ENCODE results near the gene TOPBP1.
"Not testable (repeated sequence)": the region's sequence is repeated elsewhere in the genome, so short reads cannot be mapped to it uniquely, and the experiment has no call there.

TOPBP1 gene

GRCh38 chr3:133661454-133662277 is at the start of gene TOPBP1:
Gene TOPBP1 (minus strand): TSS chr3:133661941. CDS start chr3:133661127, 814 bp downstream.
- DNase-seq: peak; percentile 86

DNA sequence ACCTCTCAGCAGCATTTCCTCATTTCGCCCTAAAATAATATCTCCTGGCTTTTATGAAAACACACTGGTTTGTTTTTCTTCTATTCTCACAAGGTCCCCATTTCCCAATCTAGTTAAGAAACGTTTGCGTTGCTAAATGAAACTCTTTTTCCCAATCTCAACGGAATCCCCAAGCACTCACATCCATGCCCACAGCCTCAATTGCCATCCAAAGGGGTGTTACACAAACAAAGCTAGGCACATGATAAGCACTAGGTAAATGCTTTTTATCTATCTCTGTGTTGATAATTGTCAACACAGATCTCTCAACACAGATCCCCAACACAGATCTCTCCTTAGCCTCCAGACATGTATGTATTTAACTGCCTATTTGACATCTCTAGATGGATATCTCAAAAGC is 49.3 kb upstream of the TOPBP1 start:
- no peak for DNase-seq

DNA sequence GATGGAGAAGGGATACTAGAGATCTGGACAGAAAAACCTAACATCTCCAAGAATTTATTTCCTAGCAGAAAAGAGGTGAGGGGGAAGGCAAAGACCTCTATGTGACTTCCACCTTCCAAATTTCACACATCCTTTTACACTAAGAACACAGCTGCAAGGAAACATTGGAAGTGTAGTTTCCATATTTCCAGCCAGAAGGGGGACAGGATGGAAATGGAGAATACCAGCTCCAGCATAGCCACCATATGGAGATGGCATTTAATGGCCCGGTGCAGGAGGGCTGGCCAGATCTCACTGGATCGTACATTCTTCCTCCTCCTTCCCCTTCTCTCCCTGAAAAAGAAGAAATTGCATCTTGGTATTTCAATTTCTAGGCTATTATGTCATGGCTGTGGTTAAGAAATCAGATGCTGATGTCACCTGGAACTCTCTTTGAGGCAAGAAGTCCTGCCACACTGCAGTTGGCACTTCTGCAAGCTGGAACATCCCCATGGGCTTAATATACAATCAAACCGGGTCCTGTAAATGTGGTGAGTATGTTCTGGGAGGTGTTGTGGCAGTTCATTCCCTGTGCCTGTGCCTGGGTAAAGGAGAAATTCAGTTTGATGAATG is 47.5 kb upstream of the TOPBP1 start:
- no peak for DNase-seq

- no peak for DNase-seq
These were observed 44.3 kb upstream of the TOPBP1 start for GRCh38 chr3:133706033-133706432.

- DNase-seq: no peak
These were observed 42.2 kb upstream of the TOPBP1 start for GRCh38 chr3:133703915-133704314.

DNA sequence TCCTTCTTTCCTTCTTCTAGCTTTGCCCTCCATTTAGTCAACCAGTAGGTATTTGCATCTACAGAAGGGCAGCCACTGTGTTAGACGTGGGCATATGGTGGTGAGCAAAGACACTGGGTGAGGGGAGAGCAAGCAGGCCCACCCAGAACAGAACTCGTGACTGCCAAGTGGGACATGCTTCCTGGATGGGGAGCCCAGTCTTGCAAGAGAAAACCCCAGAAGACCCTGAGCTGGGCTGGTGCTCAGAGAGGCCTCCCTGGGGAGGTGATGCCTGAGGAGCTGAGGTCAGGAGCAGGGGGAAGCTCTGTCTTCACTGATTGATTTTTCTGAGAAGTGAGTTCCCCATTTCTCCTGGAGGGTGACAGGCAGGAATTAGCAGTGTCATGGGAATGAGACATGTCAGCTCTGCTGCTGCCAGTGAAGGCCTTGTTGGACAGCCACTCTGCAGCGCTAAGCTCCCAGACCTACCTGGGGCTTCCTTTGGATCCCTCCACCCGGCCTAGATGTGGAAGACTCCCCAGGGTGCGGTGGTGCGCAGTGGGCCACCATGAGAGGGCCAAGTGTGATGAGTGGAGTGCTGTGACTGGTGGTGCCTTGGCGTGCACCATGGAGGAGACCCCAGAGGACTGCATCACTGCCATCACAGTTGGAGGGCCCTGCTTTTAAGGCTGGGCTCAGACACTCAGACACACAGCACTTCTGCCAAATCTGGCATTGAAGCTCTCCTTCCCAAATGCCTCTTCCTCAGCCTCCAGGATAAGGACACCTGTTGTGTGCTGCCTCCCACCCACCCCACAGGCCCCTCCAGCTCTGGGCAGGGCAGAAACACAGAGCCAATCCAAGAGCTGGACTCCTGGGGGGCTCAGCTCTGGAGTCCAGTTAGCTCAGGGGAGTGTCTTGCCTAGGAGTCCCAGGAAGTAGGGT is 40.0 kb upstream of the TOPBP1 start:
- DNase-seq: no peak

DNA sequence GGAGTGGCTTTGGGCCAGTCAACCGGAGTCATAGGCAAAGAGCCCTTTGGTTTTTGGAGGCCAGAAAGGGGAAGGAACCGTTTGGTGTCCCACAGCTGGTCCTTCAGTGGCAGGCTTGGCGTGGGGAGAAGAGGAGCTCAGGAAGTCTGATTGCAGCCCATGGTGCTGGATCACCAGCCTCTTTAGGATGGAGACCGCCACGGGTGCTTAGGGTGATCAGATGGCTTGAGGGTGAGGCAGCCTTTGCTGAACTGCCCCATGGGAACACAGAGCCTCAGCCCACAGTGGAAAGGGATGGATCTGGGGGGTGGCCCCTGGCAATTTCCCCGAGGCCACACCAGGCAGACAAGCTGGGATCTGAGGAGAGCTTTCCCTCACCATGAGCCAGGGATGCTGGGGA is 38.6 kb upstream of the TOPBP1 start:
- no peak for DNase-seq

DNA sequence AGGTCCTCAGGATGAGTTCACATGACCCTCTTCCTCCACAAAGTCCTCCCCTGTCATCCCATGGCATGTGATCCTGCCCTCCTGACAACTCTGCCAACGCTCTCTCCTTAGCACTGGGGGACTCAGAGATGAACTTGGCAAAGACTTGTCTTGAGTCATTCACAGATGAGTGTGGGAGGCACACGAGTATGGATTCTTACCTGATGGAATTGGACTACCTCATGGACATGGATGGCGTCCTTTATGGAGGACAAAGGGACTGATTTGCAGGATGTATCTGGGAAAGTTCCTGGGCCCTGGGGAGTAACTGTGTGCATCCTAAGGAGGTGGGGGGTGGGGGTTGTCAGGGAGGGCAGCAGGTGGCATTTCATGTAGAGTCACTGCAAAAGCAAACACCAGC is 38.2 kb upstream of the TOPBP1 start:
- DNase-seq: no peak

GRCh38 chr3:133699467-133699866 is 37.7 kb upstream of the TOPBP1 start:
- DNase-seq: no peak

DNA sequence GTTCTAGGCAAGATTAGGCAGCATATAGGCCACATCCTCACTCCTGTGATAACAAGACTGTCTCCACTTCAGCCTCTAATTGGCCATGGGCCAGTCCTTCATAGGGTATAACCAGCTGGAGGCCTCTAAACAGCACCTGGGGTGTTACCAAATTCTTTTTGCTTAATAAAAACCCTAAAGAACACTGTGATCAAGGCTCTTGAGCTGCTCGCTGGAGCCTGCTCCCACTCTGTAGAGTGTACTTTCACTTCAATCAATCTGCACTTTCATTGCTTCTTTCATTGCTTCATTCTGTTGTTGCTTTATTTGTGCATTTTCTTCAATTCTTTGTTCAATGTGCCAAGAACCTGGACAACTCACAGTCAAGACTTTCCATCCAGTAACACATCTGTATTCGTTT is 36.2 kb upstream of the TOPBP1 start:
- no peak for DNase-seq

DNA sequence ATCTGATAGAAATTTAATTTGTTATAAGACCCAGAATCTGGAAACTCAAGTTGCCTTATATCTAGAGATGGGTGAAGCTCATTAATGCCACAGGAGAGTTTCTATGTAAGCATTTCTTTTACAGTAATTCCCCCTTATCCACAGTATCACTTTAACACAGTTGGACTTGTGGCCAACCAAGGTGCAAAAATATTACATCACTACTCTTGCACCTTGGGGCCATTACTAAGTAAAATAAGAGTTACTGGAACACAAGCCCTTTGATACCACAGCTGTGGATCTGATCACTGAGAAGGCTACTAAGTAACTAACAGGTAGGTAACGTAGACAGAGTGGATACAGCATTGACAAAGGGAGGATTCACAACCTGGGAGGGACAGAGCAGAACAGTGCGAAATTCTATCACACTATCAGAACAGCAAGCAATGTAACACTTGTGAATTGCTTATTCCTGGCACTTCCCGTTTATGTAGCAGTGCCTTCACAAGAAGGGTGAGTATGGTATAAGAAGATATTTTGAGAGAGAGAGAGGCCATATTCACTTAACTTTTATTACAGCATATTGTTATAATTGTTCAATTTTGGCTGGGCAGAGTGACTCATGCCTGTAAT is 33.9 kb upstream of the TOPBP1 start:
- peak; percentile 17 for DNase-seq

DNA sequence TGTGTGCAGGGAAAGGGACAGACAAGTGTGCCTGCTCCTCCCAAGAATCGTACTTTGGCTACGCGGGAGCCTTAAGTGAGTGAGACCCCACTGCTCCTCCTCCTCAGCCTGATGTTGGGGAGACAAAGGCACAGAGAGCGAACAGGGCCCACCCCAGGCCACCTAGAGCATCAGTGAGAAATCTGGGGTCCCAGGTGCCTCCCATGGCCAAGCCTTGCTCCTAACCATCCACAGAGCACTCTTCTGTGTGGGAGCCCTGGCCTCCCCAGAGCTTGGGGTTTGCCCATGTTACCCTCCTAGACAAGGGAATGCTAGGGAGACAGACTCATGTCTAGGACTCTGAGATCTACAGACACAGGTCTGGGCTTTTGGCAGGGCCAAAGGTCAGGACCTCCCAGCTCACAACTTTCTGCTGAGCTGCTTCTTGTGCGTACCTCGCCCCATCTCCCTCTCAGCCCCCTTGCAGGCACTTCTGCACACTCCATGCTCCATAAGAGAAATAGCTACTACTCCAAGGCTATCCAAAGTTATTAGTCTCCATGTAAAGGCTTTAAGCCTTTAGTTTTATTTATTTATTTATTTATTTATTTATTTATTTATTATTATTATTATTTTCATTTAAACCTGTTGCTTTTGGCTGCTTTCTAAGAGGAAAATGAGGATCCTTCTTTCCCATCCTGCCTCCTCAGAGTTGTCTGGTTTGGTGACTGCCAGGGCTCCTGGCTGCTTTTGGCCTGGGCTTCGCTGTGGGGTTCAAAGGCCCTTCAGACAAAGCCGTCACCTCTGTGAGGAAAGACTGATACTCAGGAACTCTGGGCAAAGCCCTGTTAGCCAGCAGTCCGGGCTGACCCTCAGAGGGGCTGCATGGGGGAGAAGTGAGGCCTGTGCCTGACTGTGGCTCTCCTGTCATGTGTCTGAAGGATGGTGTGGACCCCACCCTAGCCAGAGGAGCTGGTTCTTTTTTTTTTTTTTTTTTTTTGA is 32.8 kb upstream of the TOPBP1 start:
- DNase-seq: no peak

- DNase-seq: no peak
These were observed 32.1 kb upstream of the TOPBP1 start for GRCh38 chr3:133693821-133694220.

DNA sequence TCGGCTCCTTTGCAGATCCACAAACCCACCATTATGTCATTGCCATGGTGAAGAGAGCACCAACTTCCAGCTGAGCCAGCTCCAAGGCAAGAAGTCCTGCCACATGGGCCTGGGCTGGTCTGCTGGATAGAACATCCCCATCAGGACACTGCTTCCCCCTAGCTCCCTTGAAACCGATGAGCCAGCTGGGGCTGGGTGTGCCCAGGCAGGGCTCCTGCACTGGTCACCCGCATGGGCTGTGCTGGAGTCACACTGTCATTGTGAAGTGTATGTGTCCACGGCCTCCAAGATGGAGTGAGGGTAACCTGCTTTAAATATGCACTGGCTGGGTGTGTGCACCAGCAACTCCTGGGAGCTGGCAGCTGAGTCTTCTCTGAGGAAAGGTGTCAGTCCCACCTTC is 31.0 kb upstream of the TOPBP1 start:
- DNase-seq: no peak

GRCh38 chr3:133691273-133692107 is 29.7 kb upstream of the TOPBP1 start:
- DNase-seq: no peak

DNA sequence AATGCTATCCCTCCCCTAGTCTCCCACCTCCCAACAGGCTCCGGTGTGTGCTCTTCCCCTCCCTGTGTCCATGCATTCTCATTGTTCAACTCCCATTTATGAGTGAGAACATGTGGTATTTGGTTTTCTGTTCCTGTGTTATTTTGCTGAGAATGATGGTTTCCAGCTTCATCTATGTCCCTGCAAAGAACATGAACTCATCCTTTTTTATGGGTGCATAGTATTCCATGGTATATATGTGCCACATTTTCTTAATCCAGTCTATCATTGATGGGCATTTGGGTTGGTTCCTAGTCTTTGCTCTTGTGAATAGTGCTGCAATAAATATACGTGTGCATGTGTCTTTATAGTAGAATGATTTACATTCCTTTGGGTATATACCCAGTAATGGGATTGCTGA is 16.3 kb upstream of the TOPBP1 start:
- DNase-seq: not testable (repeated sequence)

DNA sequence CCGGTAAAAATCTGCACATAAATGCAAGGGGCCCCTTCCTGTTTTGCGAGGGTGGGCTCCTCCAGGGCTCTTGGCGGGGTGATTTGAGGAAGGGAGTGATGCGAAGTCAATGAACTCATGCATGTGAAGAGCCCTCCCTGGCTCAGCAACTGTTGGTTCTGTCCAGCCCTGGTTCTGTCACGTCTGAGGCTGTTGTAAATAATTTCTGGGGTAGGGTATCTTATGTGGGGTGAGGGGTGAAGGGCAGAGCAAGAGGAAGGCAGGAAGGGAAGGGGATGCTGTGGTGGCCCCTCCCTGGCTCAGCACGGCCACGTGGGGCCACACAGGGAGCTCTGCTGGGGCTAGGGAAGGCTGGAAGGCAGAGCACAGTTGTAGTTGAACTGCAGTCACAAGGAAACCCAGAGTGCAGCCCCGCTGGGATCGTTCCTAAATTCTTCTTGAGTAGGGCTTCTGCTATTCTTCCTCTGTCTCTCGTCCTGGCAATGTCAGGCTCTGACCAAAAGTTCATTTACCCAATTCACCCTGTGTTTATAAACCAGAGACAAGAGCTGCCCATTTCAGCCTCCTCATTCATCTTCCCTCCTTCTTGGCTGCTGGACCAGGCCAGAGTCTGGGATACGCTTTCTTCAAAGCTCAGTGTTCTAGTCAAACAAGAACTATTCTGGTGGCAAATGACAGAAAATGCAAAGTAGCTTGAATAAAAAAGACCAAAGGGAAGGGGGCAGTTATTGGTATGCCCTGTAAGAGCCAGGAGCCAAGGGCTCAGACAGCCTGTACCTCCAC is 14.8 kb upstream of the TOPBP1 start:
- DNase-seq: no peak

DNA sequence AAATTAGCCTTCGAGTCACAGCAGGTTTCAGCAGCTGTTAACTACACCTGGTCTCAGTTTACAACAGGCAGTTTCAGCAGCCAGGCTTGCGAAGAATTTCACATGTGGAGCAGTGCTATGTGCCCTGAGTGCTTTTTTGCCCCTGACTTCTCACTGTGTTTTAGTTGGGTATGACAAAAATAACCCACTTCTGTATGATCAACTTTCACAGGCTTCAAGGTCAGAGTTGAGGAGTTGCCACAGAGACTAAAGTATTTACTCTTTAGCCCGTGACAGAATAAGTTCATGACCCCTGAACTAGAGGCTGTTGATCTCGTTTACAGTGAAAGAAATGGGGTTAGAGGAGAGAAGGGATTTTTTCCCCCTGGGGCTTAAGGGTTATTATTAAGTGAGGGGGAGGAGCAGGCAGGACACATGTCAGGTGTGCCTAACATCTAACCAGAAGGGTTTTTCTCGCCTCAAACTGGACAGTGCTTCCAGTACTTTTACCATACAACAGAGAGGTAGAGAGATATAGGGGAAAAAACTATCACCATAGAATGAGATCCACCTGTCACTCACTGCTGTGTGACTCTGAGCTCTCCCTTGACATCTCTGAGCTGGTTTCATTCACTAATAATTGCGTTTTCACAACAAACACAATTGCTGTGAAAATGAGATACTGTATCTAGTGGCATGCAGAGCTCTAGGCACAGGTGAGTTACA is 14.0 kb upstream of the TOPBP1 start:
- DNase-seq: no peak

GRCh38 chr3:133674290-133674919 is 12.7 kb upstream of the TOPBP1 start:
- DNase-seq: no peak

Measured in OCI-M1 (cell line).